ENCODE measurements around the gene FBF1.

- TF ChIP-seq CTCF (IDR thresholded peaks at IDR 0.05), result no peak
- TF ChIP-seq POLR2A (IDR thresholded peaks at IDR 0.05), result no peak
Measured at GRCh38 chr17:75891022-75891604, 49.7 kb downstream of the FBF1 start.
